Activated T-cell treated with anti-CD3 and anti-CD28 coated beads for 4 hours (primary cell): ENCODE data around the gene RNASE4.
"Not testable (repeated sequence)": the region's sequence is repeated elsewhere in the genome, so short reads cannot be mapped to it uniquely, and the experiment has no call there.

Experiments
- DNase-seq: peaks from one replicate; pipeline ENCODE4 v3.0.0-alpha.2; 2020

Gene RNASE4, protein sequence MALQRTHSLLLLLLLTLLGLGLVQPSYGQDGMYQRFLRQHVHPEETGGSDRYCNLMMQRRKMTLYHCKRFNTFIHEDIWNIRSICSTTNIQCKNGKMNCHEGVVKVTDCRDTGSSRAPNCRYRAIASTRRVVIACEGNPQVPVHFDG

DNA sequence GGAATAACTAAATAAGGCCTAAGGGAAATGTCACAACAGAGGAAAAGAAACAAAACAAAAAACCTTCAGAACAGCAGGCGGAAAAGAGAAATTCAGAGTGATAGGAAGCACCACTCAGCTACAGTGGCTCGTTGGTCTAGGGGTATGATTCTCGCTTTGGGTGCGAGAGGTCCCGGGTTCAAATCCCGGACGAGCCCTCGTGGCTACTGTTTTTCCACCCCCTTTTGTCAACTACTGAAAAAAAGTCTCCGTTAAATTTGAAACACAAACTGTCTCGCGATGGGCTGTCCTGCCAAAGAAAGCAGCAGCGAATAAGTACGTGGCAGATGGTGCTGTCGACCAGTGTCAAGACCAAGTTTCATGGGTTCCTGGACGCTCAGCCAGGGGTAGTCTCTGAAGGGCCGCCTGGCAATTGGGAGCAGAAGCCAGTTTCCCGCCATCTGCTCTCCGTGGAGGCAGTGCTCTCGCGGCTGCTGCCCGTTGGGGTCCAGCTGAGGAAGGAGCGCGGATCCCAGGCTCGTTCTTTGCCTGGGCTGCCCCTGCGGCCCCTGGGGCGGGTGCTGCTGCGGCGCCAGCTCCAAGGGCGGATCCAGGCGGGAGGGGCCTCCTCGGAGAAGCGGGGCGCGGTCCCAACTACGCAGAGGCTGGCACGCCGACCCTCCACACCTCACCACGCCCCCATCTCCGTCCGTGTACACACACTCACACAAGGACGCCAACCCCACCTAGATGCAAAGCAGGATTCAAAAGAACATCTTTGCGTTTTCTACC is at the start of gene RNASE4:
Gene RNASE4, plus strand, starts transcription at position 670 of the 771 bp plus-strand sequence. CDS start 14,812 bp downstream, outside the sequence.
- peak; percentile 80 for DNase-seq

GRCh38 chr14:20641591-20641990 is 42.8 kb upstream of the RNASE4 start, which contains the start of gene OR6S1:
Gene OR6S1 (minus strand): TSS chr14:20641691. CDS start chr14:20641691, 0 bp downstream.
- no peak for DNase-seq

- no peak for DNase-seq
Measured at GRCh38 chr14:20642182-20642581, 42.2 kb upstream of the RNASE4 start.

GRCh38 chr14:20642755-20643154 is 41.6 kb upstream of the RNASE4 start:
- not testable (repeated sequence) for DNase-seq

GRCh38 chr14:20644520-20644919 is 39.8 kb upstream of the RNASE4 start:
- no peak for DNase-seq

DNA sequence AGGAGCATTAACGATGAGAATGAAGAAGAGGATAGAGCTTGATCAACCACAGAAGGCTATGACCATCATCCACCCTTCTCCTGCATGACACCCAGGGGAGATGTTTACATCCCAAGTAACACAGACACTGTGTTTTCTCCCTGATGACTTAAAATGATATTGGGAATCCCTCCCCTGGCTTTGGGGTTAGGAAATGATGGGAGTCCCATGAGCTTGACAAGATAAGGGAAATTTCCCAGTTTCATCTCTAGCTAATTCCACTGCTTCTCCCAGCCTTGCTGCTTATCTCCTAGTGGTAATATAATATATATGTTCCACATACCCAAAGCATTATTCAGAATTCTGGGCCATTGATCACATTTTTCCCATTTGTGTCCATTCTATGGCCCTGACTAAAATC is 38.9 kb upstream of the RNASE4 start:
- no peak for DNase-seq

DNA sequence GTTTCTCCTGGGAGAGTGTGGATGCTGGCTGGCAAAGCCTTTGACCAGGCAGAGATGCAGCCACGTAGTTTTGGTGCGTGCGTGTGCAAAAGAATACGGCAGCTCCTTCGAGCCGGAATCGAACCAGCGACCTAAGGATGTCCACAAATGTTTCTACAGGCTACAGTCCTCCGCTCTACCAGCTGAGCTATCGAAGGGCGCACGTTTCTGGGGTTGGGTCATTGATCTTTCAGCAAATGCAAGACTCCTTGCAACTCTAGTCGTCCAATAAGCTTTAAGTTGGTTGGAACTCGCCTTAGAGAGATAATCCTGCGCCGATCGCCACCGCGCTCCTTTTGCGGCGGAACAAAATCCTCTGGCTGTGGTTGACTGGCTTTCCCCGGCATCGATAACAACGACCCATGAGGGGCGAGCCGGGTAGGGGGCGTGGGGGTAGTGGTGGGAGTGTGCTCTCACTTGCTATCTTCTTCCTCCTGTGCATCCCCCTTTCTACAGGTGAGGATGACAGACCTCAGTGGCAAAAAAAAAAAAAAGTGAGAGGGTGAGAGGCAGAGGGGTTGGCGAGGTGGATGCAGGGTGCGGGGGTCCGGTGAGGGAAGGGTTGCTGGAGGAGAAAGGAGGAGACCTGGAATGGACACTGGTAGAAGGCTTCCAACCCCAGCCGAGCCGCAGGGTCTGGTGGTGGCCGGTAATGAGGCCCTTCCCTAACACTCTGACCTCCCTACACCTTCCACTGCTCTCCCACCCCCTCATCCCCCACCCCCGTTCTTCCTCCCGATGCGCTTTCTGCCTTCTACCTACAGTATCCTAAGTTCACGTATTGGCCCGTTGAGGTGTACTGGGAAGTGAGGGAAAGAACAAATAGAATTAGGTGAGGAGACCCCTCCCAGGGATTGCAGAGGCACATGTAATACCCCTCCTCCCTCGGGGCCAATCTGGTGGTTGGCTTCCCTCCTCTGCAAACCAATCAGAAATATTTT is 31.1 kb upstream of the RNASE4 start:
- DNase-seq, result no peak

DNA sequence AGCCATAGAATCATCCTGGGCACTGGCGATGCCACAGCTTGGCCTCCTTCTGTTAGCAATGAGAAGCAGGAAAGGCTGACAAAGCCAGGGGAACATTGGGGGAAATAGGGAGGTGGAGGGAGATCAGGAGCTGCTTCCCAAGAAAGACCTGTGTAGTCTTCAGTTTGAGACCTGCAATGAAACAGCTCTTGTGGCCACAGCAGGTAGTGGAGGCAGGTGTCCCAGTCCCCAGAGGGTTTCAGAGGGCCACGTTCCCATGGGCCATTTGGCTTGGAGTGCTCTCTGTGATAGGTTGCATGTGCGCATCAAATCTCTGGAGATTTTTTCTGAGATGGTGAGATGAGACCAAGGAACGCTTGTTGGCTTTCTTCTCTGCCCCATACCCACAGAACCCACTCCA is 28.5 kb upstream of the RNASE4 start:
- DNase-seq, result no peak

- no peak for DNase-seq
Measured at GRCh38 chr14:20656274-20656673, 28.1 kb upstream of the RNASE4 start.

- no peak for DNase-seq
Measured at GRCh38 chr14:20657216-20658211, 26.8 kb upstream of the RNASE4 start.

GRCh38 chr14:20658246-20658645 is 26.1 kb upstream of the RNASE4 start:
- DNase-seq, result no peak

DNA sequence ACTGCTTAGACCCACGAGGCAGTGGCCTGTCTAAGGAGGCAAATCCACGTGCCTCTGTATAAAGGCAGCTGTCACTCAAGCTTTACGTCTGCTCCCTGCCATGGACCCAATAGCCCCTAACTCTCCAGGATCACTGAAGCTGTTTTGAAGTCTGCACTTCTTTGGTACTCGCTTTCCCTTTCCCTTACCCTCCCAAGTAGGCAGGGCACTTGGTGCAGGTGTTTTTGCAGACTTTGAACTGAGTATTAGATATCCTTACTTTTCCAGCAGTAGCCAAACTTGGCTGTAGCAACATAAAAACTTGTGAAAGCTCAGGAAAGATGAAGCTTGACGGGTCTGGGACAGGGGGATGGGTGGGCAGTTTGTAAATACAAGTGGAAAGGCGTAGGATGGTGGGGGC is 25.0 kb upstream of the RNASE4 start:
- no peak for DNase-seq

DNA sequence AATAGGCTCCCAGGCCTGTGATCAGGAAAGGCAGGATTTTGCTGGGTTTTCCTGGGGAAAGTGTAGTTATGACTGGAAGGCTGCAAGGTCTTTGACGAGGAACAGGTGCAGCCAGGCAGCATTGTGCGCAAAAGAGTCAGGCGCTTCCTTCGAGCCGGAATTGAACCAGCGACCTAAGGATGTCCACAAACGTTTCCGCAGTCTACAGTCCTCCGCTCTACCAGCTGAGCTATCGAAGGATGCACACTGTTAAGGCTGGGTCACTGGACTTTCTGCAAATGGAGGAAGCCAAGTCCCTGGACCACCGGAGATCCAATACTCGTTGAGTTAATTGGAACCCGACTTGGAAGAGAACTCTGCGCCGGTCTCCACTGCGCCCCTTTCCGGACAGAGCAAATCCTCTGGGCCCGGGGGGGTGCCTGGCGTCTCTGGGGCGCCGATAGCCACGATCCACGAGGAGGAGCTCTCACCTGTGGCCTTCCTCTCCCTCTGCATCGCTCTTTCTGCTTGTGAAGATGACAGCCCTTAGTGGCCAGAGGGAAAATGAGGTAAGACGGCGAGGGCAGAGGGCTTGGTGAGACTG is 24.5 kb upstream of the RNASE4 start:
- DNase-seq, result no peak

- DNase-seq, result no peak
Measured at GRCh38 chr14:20661197-20661596, 23.2 kb upstream of the RNASE4 start.

GRCh38 chr14:20662968-20663732 is 21.2 kb upstream of the RNASE4 start:
- DNase-seq, result peak; percentile 56

DNA sequence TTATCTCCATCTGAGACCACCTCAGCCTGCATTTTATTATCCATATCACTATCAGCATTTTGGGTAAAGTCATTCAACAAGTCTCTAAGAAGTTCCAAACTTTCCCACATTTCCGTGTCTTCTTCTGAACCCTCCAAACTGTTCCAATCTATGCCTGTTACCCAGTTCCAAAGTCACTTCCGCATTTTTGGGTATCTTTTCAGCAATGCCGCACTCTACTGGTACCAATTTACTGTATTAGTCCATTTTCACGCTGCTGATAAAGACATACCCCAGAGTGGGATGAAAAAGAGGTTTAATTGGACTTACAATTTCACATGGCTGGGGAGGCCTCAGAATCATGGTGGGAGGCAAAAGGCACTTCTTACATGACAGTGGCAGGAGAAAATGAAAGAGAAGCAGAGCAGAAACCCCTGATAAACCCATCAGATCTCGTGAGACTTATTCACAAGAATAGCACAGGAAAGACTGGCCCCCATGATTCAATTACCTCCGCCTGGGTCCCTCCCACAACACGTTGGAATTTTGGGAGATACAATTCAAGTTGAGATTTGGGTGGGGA is 17.9 kb upstream of the RNASE4 start:
- not testable (repeated sequence) for DNase-seq

GRCh38 chr14:20667957-20668356 is 16.4 kb upstream of the RNASE4 start:
- DNase-seq, result no peak

- no peak for DNase-seq
Measured at GRCh38 chr14:20668969-20669368, 15.4 kb upstream of the RNASE4 start.

GRCh38 chr14:20671597-20672283 is 12.6 kb upstream of the RNASE4 start:
- DNase-seq, result no peak

DNA sequence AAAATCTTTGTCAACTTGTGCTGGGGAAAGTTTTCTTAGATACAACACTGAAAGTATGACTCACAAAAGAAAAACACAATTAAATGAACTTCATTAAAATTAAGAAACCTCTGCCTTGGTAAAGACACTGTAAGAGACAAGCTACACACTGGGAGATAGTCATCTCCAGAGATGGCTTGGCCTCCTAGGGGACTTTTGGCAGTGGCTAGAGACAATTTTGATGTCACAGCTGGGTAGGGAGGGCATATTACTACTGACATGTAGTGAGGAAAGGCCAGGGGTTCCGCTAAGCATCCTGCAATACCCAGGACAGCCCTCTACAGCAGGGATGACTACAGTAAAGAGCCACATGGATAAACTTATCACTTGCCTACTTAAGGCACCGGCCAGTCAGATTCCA is 8.7 kb upstream of the RNASE4 start:
- DNase-seq, result no peak
